Measurements from ENCODE around the gene FILIP1L.

FILIP1L gene

DNA sequence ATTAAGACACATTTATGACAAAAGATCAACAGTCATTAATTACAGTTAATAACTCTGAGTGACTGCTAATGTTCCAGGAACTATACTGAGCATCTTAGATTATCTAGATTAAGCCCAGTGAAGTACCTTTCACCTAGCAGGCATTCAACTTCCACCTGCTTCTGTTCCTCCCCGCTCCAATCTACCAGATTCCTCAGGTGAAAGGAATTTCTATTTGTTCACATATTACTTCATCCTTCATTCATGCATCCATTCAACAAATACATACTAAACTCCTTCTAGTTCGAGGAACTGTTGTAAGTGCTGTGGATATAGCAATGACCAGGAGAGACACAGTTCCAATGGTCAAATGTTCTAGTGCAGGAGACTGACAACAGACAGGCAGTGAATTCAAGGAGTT lies 139.3 kb downstream of the FILIP1L start:
- WGBS, 2 experiments (ENCODE audit: insufficient coverage in 2 of 2), result 100% methylated on average over 1 of the region's 2 CpGs
- Histone ChIP-seq H3K36me3 (ENCODE audit: control insufficient read depth, insufficient read depth, low read length) (no peaks in the 10 kb centered on the region), H3K27ac (ENCODE audit: low read depth, low read length, severe bottlenecking) (no peak overlapping the region), H3K4me1 (ENCODE audit: control insufficient read depth, insufficient read depth, low read length, poor library complexity, severe bottlenecking) (no peaks in the 10 kb centered on the region), H3K4me3 (ENCODE audit: extremely low read depth, insufficient read depth, low read length, poor library complexity, severe bottlenecking) (no peak overlapping the region), H3K9me3 (ENCODE audit: control insufficient read depth, low read length) (no peaks in the 10 kb centered on the region)

DNA sequence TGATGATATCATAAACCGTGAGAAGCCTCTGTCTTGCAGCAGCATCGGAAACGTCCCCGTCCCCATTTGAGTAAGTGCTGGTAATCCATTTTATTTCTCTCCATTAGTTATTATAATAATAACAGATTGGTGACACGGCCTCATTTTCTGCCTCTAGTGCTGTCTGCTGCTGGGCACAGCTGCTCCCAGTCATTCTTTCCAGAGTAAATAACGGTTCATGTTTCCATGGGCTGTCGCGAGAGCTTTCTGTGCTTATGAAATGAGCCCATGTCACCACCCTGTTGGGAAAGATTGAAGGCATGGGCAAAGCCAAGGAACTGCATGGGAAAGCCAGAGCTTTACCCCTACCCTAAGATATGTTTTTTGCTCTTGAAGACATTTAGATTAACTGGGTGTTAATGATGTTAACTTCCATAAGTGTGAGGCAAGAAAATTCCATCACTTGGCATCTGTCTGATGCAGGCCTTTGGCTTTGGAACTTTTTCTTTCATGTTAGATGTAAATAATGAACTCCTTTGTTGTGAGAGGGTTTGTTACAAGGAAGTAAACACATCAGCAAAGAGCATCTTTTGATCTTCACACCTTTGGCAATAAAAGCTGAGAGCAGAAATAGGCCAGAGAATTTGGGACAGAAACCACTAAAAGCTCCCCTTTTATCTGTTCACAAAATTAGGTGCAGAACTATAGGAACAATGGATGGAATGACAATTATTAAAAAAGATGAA lies 141.8 kb downstream of the FILIP1L start:
- H3K9me3 ChIP-seq (ENCODE audit: control insufficient read depth, low read length), result no peaks in the 10 kb centered on the region
- H3K4me1 ChIP-seq (ENCODE audit: control insufficient read depth, insufficient read depth, low read length, poor library complexity, severe bottlenecking), result peaks cover 4% of the 10 kb centered on the region
- no peak overlapping the region for H3K4me3 ChIP-seq (ENCODE audit: extremely low read depth, insufficient read depth, low read length, poor library complexity, severe bottlenecking)
- 88 to 89% methylated on average over 3 to 4 of the region's 8 CpGs for WGBS, 2 experiments (ENCODE audit: insufficient coverage in 2 of 2)
- H3K36me3 ChIP-seq (ENCODE audit: control insufficient read depth, insufficient read depth, low read length), result no peaks in the 10 kb centered on the region
- no peak overlapping the region for H3K27ac ChIP-seq (ENCODE audit: low read depth, low read length, severe bottlenecking)

DNA sequence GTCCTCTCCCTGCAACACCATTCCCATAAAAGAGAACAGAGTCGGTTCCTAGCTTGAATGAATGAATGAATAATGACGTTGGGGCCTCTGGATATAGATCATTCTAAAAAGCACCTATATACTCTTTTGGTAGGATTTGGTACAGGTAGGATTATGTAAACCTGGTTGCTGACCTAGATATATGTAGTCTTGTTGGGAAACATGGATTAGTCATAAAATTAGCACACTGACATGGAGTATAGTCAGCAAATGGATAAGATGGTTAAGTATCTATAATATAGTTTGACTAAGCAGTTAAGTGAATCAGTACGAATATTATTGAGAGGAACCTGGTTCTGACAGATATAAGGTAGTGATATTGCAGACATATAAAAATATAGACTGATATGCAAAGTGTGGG lies 142.5 kb downstream of the FILIP1L start:
- 89% methylated on average over 1 of the region's 3 CpGs; no CpG with 5 or more reads in 1 of the 2 experiments for WGBS, 2 experiments (ENCODE audit: insufficient coverage in 2 of 2)
- Histone ChIP-seq H3K9me3 (ENCODE audit: control insufficient read depth, low read length) (no peaks in the 10 kb centered on the region), H3K4me1 (ENCODE audit: control insufficient read depth, insufficient read depth, low read length, poor library complexity, severe bottlenecking) (peaks cover 10% of the 10 kb centered on the region), H3K27ac (ENCODE audit: low read depth, low read length, severe bottlenecking) (no peak overlapping the region), H3K36me3 (ENCODE audit: control insufficient read depth, insufficient read depth, low read length) (no peaks in the 10 kb centered on the region), H3K4me3 (ENCODE audit: extremely low read depth, insufficient read depth, low read length, poor library complexity, severe bottlenecking) (no peak overlapping the region)

DNA sequence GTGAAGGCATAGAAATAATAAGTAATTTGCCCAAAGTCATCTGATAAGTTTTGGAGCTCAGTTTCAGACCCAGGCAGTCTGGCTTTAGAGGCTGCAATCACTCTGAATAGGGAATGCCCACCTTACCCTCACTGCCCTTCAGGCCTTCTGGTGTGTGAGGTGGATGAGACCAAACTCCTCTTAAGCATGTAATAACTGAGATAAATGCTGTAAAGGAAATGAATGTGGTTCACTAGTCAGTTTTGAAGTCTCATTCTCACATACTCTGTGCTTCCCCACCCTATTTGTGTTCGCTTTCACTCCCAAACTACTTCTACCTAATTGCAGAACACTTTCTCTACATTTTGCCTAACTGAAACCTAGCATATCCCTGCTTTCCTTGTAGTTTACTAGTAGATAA lies 144.1 kb downstream of the FILIP1L start:
- WGBS, 2 experiments (ENCODE audit: insufficient coverage in 2 of 2), result no CpG with 5 or more reads among the region's 1 CpG
- no peak overlapping the region for H3K27ac ChIP-seq (ENCODE audit: low read depth, low read length, severe bottlenecking)
- H3K4me3 ChIP-seq (ENCODE audit: extremely low read depth, insufficient read depth, low read length, poor library complexity, severe bottlenecking), result no peak overlapping the region
- peaks cover 10% of the 10 kb centered on the region for H3K4me1 ChIP-seq (ENCODE audit: control insufficient read depth, insufficient read depth, low read length, poor library complexity, severe bottlenecking)
- no peaks in the 10 kb centered on the region for H3K36me3 ChIP-seq (ENCODE audit: control insufficient read depth, insufficient read depth, low read length)
- H3K9me3 ChIP-seq (ENCODE audit: control insufficient read depth, low read length), result no peaks in the 10 kb centered on the region

DNA sequence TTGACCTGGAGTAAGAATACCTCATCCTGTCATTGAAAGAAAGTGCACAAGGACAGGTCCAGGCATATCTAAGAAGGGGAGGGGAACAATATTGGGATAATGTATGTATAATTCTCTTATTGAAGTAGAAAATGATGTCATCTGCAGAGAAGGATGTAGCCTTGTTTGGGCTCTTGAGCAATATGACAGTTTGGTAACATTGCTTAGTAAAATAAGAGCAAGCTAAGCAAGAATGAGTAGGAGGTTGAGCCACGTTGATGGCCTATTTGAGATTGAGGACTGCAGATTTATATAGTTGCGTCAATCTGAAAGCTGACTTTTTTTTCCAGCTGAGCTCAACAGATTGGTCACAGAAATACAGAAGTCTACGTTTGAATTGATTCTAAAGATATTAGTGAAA lies 145.2 kb downstream of the FILIP1L start:
- Histone ChIP-seq H3K4me1 (ENCODE audit: control insufficient read depth, insufficient read depth, low read length, poor library complexity, severe bottlenecking) (peaks cover 10% of the 10 kb centered on the region), H3K9me3 (ENCODE audit: control insufficient read depth, low read length) (no peaks in the 10 kb centered on the region), H3K4me3 (ENCODE audit: extremely low read depth, insufficient read depth, low read length, poor library complexity, severe bottlenecking) (no peak overlapping the region), H3K36me3 (ENCODE audit: control insufficient read depth, insufficient read depth, low read length) (no peaks in the 10 kb centered on the region), H3K27ac (ENCODE audit: low read depth, low read length, severe bottlenecking) (no peak overlapping the region)
- 89 to 94% methylated on average over 3 of the region's 3 CpGs for WGBS, 2 experiments (ENCODE audit: insufficient coverage in 2 of 2)

DNA sequence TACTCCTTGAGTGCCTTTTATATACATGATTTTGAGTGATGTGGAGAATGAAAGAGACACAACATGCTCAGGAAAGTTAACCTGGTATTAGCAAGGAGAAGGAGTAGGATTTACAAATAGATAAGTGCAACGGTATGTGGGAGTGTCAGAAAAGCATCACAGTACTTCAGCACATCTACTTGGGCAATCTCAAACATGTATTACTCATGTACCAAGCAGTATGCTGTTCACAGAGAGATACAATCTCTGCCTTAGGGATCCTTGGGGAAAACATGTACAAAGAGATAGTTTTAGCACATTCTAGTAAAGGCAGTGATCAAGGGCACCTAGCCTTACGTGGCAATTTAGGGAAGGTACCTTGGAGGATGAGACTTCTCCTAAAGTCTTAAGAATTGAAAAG lies 146.5 kb downstream of the FILIP1L start:
- no peak overlapping the region for H3K27ac ChIP-seq (ENCODE audit: low read depth, low read length, severe bottlenecking)
- no peaks in the 10 kb centered on the region for H3K36me3 ChIP-seq (ENCODE audit: control insufficient read depth, insufficient read depth, low read length)
- no peak overlapping the region for H3K4me3 ChIP-seq (ENCODE audit: extremely low read depth, insufficient read depth, low read length, poor library complexity, severe bottlenecking)

DNA sequence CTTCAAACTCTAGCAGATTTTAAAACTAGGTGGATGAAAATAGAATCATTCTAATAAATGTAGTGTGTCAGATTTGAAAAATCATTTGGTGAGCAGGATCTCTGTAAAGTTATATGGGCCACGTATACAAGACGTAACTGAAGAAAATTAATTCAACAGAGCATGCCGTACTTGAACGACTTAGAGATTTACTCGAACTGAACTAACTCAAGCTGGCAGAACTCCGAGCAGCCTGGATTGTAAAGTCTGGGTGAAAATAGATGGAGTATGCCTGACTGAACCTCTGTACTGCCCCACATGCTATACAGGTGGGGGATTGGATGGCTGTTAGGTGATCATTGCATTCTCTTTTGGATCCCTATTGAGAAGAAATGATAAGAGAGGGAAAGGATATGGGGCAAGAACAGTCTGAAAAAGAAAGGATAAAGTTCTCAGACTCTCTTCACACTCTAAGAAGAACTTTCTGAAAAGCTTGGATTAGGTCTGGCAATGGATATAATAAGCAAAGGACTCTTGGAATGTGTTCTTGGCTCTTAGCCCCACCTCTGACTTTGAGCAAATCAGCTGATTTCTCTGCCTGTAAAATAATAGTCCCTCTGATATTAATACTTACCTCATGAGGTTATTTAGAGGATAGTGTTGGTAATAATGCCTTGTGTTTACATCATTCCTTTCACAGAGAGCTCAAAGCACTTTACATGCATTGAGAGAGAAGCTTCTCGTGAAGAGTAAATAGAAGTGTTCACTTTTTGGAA lies 147.5 kb downstream of the FILIP1L start:
- no peak overlapping the region for H3K4me3 ChIP-seq (ENCODE audit: extremely low read depth, insufficient read depth, low read length, poor library complexity, severe bottlenecking)
- no peaks in the 10 kb centered on the region for H3K9me3 ChIP-seq (ENCODE audit: control insufficient read depth, low read length)
- no peaks in the 10 kb centered on the region for H3K36me3 ChIP-seq (ENCODE audit: control insufficient read depth, insufficient read depth, low read length)
- WGBS, 2 experiments (ENCODE audit: insufficient coverage in 2 of 2), result 97 to 99% methylated on average over 6 to 7 of the region's 7 CpGs
- H3K4me1 ChIP-seq (ENCODE audit: control insufficient read depth, insufficient read depth, low read length, poor library complexity, severe bottlenecking), result peaks cover 10% of the 10 kb centered on the region
- H3K27ac ChIP-seq (ENCODE audit: low read depth, low read length, severe bottlenecking), result no peak overlapping the region

More for the DNA sequence above, 146.5 kb downstream of the FILIP1L start:
- peaks cover 10% of the 10 kb centered on the region for H3K4me1 ChIP-seq (ENCODE audit: control insufficient read depth, insufficient read depth, low read length, poor library complexity, severe bottlenecking)
- WGBS, 2 experiments (ENCODE audit: insufficient coverage in 2 of 2), result 100% methylated on average over 1 of the region's 2 CpGs; no CpG with 5 or more reads in 1 of the 2 experiments
- no peaks in the 10 kb centered on the region for H3K9me3 ChIP-seq (ENCODE audit: control insufficient read depth, low read length)

DNA sequence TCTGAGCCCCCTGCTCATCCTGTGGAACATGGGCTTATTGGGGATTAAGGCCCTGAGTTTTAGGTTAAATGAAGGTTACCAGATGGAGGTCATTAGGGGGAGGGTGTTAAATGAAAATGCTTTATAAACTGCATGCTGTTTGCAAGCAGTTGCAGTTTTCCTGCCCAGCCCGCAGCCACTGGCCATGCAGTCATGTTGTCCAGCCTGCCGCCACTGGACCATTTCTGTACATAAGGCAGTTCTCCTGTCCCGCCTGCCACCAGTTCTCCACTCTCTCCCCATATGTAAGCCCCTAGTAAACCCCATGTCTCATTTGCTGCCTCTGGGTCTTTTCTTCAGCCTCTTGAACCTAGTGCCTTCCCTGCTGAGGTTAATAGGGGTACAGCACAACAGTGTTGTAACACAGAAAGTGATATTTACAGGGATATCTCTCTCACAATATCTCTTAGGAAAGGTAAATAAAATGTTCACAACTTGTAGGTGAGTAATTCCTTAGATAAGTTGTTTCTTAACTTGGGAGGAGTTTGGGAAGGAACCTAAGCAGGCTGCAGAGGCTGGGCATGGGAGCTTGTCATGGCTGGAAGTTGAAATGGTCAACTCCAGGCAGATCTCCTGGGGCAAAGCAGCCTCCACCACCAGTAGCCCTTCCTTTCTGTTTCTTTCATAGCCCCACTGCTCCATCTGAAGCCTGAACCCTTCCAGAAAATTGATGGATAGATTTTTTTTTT lies 148.5 kb downstream of the FILIP1L start:
- no peaks in the 10 kb centered on the region for H3K9me3 ChIP-seq (ENCODE audit: control insufficient read depth, low read length)
- H3K4me1 ChIP-seq (ENCODE audit: control insufficient read depth, insufficient read depth, low read length, poor library complexity, severe bottlenecking), result peaks cover 15% of the 10 kb centered on the region
- no peak overlapping the region for H3K27ac ChIP-seq (ENCODE audit: low read depth, low read length, severe bottlenecking)
- H3K36me3 ChIP-seq (ENCODE audit: control insufficient read depth, insufficient read depth, low read length), result no peaks in the 10 kb centered on the region
- H3K4me3 ChIP-seq (ENCODE audit: extremely low read depth, insufficient read depth, low read length, poor library complexity, severe bottlenecking), result no peak overlapping the region
- WGBS, 2 experiments (ENCODE audit: insufficient coverage in 2 of 2), result 88 to 92% methylated on average over 3 of the region's 3 CpGs

DNA sequence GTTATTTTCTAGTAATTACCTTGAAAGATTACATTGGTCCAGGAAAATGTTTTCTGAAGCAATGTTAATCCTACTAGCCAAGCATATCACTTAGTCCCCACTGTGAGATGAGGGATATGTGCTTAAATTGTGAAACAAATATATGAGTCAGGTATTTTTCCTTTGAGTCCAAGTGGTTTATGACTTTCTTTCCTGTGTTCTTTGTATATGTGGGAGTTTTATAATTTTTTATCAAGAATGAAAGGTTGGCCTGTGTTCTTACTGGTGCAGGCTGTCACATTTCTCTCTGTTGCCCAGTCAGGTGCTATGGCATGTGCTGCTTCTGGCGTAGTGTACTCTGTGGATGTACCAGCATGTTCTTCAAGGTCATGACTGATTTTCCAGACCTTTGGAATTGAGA lies 149.2 kb downstream of the FILIP1L start:
- 100% methylated on average over 1 of the region's 1 CpG; no CpG with 5 or more reads in 1 of the 2 experiments for WGBS, 2 experiments (ENCODE audit: insufficient coverage in 2 of 2)
- no peaks in the 10 kb centered on the region for H3K36me3 ChIP-seq (ENCODE audit: control insufficient read depth, insufficient read depth, low read length)
- no peak overlapping the region for H3K27ac ChIP-seq (ENCODE audit: low read depth, low read length, severe bottlenecking)
- no peak overlapping the region for H3K4me3 ChIP-seq (ENCODE audit: extremely low read depth, insufficient read depth, low read length, poor library complexity, severe bottlenecking)
- H3K9me3 ChIP-seq (ENCODE audit: control insufficient read depth, low read length), result no peaks in the 10 kb centered on the region
- H3K4me1 ChIP-seq (ENCODE audit: control insufficient read depth, insufficient read depth, low read length, poor library complexity, severe bottlenecking), result peaks cover 15% of the 10 kb centered on the region

DNA sequence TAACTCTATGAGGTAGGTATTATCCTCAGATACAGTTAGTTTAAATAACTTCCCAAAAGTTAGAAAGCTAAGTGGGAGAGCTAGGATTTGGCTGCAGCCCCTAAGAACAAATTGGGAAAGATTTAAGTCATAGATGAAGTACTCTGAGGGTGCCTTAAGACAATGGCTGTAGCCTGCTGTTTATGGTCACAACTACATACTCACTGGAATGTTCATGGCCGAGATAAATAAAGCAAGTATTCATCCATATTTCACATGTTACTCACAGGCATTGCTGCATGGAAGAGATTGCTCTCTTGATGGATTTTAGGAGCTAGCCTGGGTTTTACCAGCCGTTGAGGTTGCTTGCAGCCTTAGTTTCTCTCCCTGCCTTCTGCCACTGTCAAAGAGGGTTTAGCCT lies 151.6 kb downstream of the FILIP1L start:
- no peaks in the 10 kb centered on the region for H3K36me3 ChIP-seq (ENCODE audit: control insufficient read depth, insufficient read depth, low read length)
- H3K4me3 ChIP-seq (ENCODE audit: extremely low read depth, insufficient read depth, low read length, poor library complexity, severe bottlenecking), result no peak overlapping the region
- H3K27ac ChIP-seq (ENCODE audit: low read depth, low read length, severe bottlenecking), result no peak overlapping the region
- no peaks in the 10 kb centered on the region for H3K9me3 ChIP-seq (ENCODE audit: control insufficient read depth, low read length)
- whole genome bisulfite sequencing, 2 experiments (ENCODE audit: insufficient coverage in 2 of 2), result 79 to 90% methylated on average over 2 of the region's 2 CpGs
- peaks cover 12% of the 10 kb centered on the region for H3K4me1 ChIP-seq (ENCODE audit: control insufficient read depth, insufficient read depth, low read length, poor library complexity, severe bottlenecking)
